ENCODE measurements around the gene TTC5. TPM values are rescaled to one million over a fixed set of nuclear protein-coding genes. Genes with fewer than 3 reads are reported as not detected.
A peak's percentile ranks its signal among the peaks of the same experiment; 100 is the strongest.
"Not testable (repeated sequence)": the region's sequence is repeated elsewhere in the genome, so short reads cannot be mapped to it uniquely, and the experiment has no call there.

Gene TTC5
- total RNA-seq, 1 donor from 2014 or later: 15.1 TPM

DNA sequence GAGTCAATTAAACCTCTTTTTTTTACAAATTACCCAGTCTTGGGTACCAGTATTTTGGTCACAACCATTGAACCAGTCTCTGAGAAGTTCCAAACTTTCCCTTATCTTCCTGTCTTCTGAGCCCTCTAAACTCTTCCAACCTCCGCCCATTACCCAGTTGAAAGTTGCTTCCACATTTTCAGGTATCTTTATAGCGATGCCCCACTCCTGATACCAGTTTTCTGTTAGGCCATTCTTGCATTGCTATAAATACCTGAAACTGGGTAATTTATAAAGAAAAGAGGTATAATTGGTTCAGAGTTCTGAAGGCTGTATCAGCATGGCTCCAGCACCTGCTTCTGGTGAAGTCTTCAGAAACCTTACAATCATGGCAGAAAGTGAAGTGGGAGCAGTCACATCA lies 31.7 kb downstream of the TTC5 start:
- Histone ChIP-seq H3K27me3 (no peaks in the 10 kb centered on the region), H3K4me3 (no peak overlapping the region), H2AFZ (replicated peaks) (no peak overlapping the region), H3K4me1 (no peaks in the 10 kb centered on the region), H3K79me2 (ENCODE audit: low read depth) (no peaks in the 10 kb centered on the region), H3K9me3 (ENCODE audit: low read depth) (peaks cover 14% of the 10 kb centered on the region), H4K20me1 (ENCODE audit: low read depth) (no peaks in the 10 kb centered on the region), H3F3A (ENCODE audit: low read depth) (no peaks in the 10 kb centered on the region), H3K4me2 (no peak overlapping the region), H3K27ac (no peak overlapping the region), H3K36me3 (no peaks in the 10 kb centered on the region), H3K9ac (no peak overlapping the region)
- peaks cover 13% of the 10 kb centered on the region for H3K36me3 Mint-ChIP-seq
- H3K27ac Mint-ChIP-seq: no peak overlapping the region
- TF ChIP-seq EZH2phosphoT487 (IDR thresholded peaks at IDR 0.05) (no peak), EZH2 (IDR thresholded peaks at IDR 0.05) (no peak)
- TF ChIP-seq, protein P1, sequence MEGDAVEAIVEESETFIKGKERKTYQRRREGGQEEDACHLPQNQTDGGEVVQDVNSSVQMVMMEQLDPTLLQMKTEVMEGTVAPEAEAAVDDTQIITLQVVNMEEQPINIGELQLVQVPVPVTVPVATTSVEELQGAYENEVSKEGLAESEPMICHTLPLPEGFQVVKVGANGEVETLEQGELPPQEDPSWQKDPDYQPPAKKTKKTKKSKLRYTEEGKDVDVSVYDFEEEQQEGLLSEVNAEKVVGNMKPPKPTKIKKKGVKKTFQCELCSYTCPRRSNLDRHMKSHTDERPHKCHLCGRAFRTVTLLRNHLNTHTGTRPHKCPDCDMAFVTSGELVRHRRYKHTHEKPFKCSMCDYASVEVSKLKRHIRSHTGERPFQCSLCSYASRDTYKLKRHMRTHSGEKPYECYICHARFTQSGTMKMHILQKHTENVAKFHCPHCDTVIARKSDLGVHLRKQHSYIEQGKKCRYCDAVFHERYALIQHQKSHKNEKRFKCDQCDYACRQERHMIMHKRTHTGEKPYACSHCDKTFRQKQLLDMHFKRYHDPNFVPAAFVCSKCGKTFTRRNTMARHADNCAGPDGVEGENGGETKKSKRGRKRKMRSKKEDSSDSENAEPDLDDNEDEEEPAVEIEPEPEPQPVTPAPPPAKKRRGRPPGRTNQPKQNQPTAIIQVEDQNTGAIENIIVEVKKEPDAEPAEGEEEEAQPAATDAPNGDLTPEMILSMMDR (IDR thresholded peaks at IDR 0.05): no peak
- DNase-seq (ENCODE audit: low spot score): no peak
- peaks cover 3% of the 10 kb centered on the region for H3K27me3 Mint-ChIP-seq (ENCODE audit: insufficient read depth, low read depth)
- H3K4me3 Mint-ChIP-seq: no peak overlapping the region
- H3K9me3 Mint-ChIP-seq: peaks cover 30% of the 10 kb centered on the region
- H3K4me1 Mint-ChIP-seq: peaks cover 2% of the 10 kb centered on the region

DNA sequence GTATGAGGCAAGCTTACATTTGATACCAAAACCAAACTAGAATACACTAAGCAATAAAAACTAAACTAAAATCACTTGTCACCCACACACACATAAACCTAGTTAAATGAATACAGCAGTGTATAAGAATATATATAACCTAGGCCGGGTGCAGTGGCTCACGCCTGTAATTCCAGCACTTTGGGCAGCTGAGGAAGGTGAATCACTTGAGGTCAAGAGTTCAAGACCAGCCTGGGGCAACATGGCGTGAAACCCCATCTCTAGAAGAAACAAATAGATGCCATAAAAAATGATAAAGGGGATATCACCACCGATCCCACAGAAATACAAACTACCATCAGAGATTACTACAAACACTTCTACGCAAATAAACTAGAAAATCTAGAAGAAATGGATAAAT lies 41.4 kb downstream of the TTC5 start:
- not testable (repeated sequence) for H3K4me3 ChIP-seq; H3K4me2 ChIP-seq; H4K20me1 ChIP-seq (ENCODE audit: low read depth); H3K36me3 Mint-ChIP-seq; H3K27me3 ChIP-seq; H3K9me3 Mint-ChIP-seq; H3K27ac Mint-ChIP-seq; H3K4me3 Mint-ChIP-seq; H3K27ac ChIP-seq; H3K27me3 Mint-ChIP-seq (ENCODE audit: insufficient read depth, low read depth); H3K9me3 ChIP-seq (ENCODE audit: low read depth); H3K4me1 Mint-ChIP-seq; H3K9ac ChIP-seq; H2AFZ ChIP-seq (replicated peaks); H3F3A ChIP-seq (ENCODE audit: low read depth); H3K79me2 ChIP-seq (ENCODE audit: low read depth); DNase-seq (ENCODE audit: low spot score); H3K36me3 ChIP-seq; H3K4me1 ChIP-seq

- DNase-seq (ENCODE audit: low spot score): no peak
- Mint-ChIP-seq H3K27me3 (ENCODE audit: insufficient read depth, low read depth) (no peaks in the 10 kb centered on the region), H3K4me1 (peaks cover 6% of the 10 kb centered on the region), H3K27ac (no peak overlapping the region), H3K4me3 (no peak overlapping the region), H3K9me3 (no peaks in the 10 kb centered on the region), H3K36me3 (no peaks in the 10 kb centered on the region)
- H4K20me1 ChIP-seq (ENCODE audit: low read depth): no peaks in the 10 kb centered on the region
- no peaks in the 10 kb centered on the region for H3F3A ChIP-seq (ENCODE audit: low read depth)
- no peaks in the 10 kb centered on the region for H3K9me3 ChIP-seq (ENCODE audit: low read depth)
- H2AFZ ChIP-seq (replicated peaks): no peak overlapping the region
- TF ChIP-seq EZH2 (IDR thresholded peaks at IDR 0.05) (no peak), EZH2phosphoT487 (IDR thresholded peaks at IDR 0.05) (no peak)
- TF ChIP-seq, protein P1 (IDR thresholded peaks at IDR 0.05): no peak
- no peak overlapping the region for H3K4me3 ChIP-seq
- no peaks in the 10 kb centered on the region for H3K27me3 ChIP-seq
- H3K9ac ChIP-seq: no peak overlapping the region
- no peak overlapping the region for H3K4me2 ChIP-seq
- no peaks in the 10 kb centered on the region for H3K36me3 ChIP-seq
- H3K27ac ChIP-seq: no peak overlapping the region
- no peaks in the 10 kb centered on the region for H3K4me1 ChIP-seq
- H3K79me2 ChIP-seq (ENCODE audit: low read depth): no peaks in the 10 kb centered on the region
These were observed 43.1 kb downstream of the TTC5 start for GRCh38 chr14:20262642-20263128.

GRCh38 chr14:20247646-20248246 lies 58.0 kb downstream of the TTC5 start:
- no peak for TF ChIP-seq EZH2phosphoT487 (IDR thresholded peaks at IDR 0.05)
- TF ChIP-seq, protein P1 (IDR thresholded peaks at IDR 0.05): peak; percentile 17
- no peak overlapping the region for H3K4me3 ChIP-seq
- no peaks in the 10 kb centered on the region for H4K20me1 ChIP-seq (ENCODE audit: low read depth)
- no peak overlapping the region for H3K9ac ChIP-seq
- no peak overlapping the region for H2AFZ ChIP-seq (replicated peaks)
- H3K4me1 Mint-ChIP-seq: no peaks in the 10 kb centered on the region
- peaks cover 11% of the 10 kb centered on the region for H3K9me3 Mint-ChIP-seq
- no peak overlapping the region for H3K4me3 Mint-ChIP-seq
- no peak for DNase-seq (ENCODE audit: low spot score)
- no peaks in the 10 kb centered on the region for H3K36me3 Mint-ChIP-seq
- H3K4me2 ChIP-seq: no peak overlapping the region
- H3K27ac Mint-ChIP-seq: no peak overlapping the region
- no peaks in the 10 kb centered on the region for H3K27me3 ChIP-seq
- no peaks in the 10 kb centered on the region for H3K27me3 Mint-ChIP-seq (ENCODE audit: insufficient read depth, low read depth)
- no peaks in the 10 kb centered on the region for H3F3A ChIP-seq (ENCODE audit: low read depth)
- H3K79me2 ChIP-seq (ENCODE audit: low read depth): no peaks in the 10 kb centered on the region
- H3K9me3 ChIP-seq (ENCODE audit: low read depth): peaks cover 42% of the 10 kb centered on the region
- no peaks in the 10 kb centered on the region for H3K4me1 ChIP-seq
- H3K27ac ChIP-seq: no peak overlapping the region
- no peaks in the 10 kb centered on the region for H3K36me3 ChIP-seq
